ENCODE data around the gene CYTH3. TPM values are rescaled to one million over a fixed set of nuclear protein-coding genes. Genes with fewer than 3 reads are reported as not detected.
"Not testable (repeated sequence)": the region's sequence is repeated elsewhere in the genome, so short reads cannot be mapped to it uniquely, and the experiment has no call there.

The CYTH3 gene
- total RNA-seq, 1 donor from 2014 or later: 46.0 TPM

DNA sequence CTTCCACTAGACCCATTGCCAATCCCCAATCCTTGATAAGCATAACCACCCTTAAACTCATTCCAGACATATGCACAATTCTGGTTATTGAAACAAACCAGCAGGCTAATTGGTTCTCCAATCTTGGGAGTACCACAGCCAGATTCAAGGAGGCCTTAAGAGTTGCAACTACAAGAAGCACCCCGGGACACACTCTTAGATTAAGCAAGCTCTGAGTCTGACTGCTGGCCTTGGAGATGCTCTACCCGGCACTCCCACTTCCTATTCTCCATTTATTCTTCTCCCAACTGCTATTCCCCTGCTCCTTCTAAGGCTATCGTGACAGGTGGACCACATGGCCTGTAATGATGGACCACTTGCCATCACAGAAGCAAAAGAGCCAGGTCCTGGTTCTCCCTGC, 40.3 kb downstream of the CYTH3 start:
- no peak for DNase-seq

DNA sequence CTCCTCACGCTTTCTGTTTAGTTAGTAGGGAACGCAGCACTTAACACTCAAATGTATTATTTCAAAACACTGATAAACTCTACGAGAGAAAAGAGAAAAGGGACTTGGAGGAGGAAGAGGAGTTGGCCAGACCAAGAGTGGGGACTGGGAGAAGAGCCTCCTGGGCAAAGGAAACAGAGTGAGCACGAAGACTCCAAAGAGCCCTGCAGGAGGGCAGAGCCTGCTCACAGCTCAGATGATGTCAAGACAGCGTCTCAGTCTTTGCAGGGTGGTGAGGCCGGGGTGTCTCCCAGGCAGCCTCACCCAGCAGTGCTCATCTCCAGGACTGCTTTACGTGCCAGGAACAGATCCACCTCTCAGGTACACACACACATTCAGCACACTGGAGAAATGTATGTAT, 41.2 kb downstream of the CYTH3 start:
- no peak for DNase-seq

GRCh38 chr7:6229284-6229683, 43.1 kb downstream of the CYTH3 start:
- not testable (repeated sequence) for DNase-seq

DNA sequence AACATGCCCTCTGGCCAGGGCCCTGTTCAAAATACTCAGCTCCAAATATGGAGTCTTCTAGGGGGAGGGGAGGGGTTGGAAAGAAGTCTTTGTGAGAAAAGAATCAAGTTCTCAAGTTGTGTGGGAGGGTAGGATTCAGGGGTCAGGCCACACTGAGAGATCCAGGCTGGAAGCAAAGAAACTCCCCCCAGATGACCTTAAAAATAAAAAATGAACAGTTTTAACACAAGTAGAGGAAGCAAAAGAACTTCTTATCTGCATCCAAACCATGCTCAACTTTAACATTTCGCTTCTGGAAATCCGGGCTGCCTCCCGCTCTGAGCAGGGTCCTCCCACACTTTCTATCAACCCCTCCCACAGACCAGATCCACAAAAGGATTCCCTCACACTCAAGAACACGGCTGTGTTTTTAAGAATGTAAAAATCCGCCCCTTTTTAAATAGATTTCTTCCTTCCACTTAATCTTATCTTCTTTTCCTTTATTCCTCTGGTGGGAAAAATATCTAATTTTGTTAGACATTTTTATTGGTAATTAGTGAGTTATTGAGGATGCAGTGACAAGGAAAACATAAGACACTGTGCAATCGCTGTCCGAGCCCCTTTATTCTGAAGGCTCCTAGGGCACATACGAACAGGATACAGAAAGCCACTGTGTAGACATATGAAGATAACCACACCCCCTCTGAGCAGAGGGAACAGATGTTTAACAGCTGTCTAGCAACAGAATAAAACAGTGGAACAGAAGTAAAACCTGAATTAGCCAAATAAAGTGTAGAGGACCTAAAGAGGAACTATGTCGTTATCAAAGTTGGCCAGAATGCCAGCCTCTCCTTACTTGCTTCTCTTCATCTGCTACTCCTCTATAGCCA, 43.8 kb downstream of the CYTH3 start:
- peak; percentile 93 for DNase-seq

GRCh38 chr7:6227294-6227846, 45.1 kb downstream of the CYTH3 start:
- DNase-seq: peak; percentile 81

DNA sequence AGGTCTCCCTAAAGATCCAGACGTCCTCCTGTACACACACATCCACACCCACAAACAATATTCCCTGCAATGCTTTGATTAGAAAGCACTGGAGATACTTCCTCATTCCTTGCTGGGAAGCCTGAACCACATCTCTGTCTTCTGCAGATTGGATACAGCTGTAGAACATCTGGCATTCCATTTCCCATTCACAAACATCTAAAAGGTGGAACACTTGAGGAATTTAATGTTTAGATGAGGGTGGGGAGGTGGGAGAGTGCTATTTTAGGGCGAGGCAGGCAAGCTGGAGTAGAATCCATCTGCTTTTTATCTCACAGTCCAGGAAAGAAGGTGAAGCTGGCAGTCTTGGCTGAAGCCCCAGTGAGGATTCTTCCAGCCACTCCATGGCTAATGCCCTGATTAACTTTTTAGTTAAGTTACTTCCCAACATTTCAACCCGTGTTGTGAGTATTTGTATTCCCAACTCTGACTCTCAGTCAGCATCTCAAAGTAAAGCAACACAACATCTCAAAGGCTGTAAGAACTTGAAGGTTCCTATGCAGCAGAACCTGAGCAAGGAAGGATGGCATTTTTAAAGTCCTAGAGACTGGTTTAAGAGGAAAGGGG, 46.1 kb downstream of the CYTH3 start:
- DNase-seq: peak; percentile 78

DNA sequence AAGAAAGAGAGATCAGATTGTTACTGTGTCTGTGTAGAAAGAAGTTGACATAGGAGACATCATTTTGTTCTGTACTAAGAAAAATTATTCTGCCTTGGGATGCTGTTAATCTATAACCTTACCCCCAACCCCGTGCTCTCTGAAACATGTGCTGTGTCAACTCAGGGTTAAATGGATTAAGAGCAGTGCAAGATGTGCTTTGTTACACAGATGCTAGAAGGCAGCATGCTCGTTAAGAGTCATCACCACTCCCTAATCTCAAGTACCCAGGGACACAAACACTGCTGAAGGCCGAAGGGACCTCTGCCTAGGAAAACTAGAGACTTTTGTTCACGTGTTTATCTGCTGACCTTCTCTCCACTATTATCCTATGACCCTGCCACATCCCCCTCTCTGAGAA, 49.0 kb downstream of the CYTH3 start:
- DNase-seq: not testable (repeated sequence)

DNA sequence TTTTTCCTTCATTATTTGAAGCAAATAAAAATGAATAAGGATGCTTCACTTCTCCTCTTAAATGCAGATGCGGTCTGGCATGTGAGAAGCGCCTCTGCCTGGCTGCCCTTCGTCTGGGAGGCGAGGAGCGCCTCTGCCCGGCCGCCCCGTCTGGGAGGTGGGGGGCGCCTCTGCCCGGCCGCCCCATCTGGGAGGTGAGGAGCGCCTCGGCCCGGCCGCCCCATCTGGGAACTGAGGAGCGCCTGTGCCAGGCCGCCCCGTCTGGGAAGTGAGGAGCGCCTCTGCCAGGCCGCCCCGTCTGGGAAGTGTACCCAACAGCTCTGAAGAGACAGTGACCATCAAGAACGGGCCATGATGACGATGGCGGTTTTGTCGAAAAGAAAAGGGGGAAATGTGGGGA, 49.4 kb downstream of the CYTH3 start:
- not testable (repeated sequence) for DNase-seq

GRCh38 chr7:6221340-6222319, 50.8 kb downstream of the CYTH3 start:
- no peak for DNase-seq

- DNase-seq: no peak
Measured at GRCh38 chr7:6218329-6218728, 54.1 kb downstream of the CYTH3 start.

- no peak for DNase-seq
Measured at GRCh38 chr7:6212008-6212407, 60.4 kb downstream of the CYTH3 start.

DNA sequence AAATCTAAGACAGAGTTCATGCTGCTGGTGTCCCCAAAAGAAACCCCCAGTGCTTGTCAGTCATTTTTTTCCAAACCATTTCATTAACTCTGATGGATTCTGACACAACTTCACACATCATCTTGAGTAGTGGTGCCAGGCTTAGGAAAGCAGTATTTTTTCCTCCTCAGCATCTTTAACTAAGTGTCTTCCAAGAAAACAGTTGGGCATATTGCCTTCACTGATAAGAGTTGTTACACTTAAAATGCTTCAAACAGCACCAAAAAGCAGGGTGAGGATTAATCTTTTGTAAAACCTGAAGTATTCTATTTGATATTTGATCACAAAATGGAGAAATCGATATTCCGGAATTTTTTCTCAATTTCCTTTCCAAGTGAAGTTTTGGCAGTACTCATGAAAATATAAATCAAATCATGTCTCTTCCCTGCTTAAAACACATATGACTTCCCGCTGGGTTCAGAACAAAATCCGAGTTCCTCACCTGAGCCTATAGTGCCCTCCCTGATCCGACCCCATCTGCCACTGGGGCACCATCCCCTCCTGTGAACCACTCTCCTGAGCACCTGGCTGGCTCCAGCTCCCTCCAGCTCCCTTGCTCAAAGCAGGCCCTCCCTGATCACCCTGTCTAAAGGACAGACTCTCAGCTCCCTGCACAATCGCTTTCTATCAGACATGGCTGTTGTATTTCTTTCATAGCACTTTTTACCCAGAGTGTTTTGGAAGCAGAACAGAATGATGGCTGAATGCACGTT, 61.6 kb downstream of the CYTH3 start:
- DNase-seq: no peak

- no peak for DNase-seq
Measured at GRCh38 chr7:6209340-6209739, 63.1 kb downstream of the CYTH3 start.

DNA sequence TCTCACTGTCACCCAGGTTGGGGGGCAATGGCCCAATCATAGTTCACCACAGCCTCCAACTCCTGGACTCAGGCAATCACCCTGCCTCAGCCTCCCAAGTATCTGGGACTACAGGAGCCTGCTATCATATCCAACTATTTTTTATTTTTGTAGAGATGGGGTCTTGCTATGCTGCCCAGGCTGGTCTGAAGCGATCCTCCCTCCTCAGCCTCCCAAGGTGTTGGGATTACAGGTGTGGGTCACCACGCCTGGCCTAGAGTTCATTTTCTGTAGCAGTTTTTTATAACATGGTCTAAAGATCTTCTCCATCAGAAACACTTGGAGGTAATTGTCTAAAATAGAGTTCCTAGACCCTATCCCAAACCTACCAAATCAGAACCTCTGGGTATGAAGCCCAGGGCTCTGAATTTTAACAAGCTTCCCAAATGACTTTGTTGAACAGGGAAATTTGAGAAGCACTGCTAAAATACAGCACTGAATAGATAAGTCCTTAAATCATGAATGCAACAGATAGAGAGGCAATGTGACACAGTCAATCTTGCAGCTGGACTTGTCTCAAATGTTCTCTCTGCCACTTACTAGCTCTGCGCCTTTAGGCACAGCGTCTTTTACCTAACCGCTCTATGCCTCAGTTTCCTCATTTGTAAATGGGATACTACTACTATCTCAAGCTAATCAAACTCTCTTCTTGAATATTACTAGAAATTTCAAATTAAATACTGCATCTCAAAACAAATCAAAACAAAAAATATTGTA, 63.7 kb downstream of the CYTH3 start:
- DNase-seq: no peak

DNA sequence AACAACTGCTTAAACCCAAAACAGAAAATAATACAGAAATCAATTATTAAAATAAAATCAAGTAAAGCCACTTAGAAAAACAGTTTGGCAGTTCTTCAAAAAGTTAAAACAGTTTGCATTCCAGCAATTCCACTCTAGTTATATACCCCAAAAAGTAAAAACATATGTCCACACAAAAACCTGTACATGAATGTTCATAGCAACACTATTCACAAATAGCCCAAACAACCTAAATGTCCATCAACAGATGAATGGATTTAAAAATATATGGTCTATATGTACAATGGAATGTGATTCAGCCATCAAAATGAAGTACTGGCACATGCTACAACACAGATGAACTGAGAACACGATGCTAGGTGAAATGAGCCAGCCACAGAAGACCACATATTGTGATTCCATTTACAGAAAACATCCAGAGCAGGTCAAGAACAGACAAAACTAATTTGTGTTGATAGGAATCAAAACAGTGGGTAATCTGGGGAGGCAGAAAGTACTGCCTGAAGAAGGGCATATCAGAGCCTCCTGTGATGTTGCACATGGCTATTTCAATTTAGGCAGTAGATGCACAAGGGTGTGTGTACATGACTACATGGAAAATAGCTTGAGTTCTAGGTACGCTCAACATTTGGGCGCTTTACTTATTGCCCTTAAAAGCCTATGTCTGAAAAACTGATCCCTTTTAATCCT, 66.3 kb downstream of the CYTH3 start:
- peak; percentile 19 for DNase-seq

DNA sequence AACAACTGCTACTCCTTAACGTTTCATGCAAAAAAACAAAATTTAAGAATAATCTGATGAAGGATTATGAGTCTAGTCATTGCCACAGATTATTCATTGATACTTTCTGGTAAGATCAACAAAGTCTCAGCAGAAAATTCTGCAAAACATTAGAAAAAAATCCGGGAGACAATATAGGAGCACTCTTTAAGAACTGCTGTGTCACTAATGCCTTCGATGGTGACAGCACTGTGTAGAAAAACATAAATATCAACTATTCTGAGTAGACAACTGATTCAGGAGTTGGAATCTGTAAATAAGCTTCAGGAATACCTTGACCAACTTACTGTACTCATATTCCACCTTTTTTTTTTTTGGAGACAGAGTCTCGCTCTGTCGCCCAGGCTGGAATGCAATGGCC, 69.0 kb downstream of the CYTH3 start:
- DNase-seq: no peak

DNA sequence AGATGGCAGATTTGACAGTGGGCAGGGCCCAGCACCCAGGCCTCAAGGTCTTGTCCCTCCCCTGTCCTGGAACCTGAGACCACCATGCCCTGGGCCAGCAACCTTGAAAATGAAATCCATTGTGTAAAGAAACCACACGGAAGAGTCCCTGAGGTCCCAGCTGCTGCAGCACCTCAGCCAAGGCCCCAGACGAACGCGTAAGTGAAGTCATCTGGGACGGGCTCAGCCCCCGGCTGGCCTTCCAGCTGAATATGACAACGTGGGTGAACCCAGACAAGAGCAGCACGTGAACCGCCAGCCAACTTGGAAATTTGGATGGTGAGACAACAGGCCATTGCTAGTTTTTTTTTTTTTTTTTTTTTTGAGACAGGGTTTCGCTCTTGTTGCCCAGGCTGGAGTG, 70.3 kb downstream of the CYTH3 start:
- no peak for DNase-seq

DNA sequence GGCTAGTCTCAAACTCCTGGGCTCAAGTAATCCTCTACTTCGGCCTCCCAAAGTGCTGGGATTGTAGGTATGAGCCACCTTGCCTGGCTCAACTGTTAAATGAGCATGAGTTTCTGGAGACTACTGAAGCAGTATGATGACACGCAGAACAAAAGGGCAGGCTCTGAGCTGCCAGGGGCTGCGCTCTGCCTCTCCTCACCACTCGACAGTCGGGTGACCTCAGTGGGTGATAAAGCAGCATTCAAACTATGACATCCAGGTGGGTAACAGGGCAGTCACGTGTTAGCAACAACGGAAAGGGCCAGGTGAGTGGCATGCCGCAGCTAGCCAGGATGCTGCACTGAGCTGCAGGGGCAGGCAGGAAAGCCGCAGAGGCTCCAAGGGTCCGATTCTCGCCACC, 71.5 kb downstream of the CYTH3 start:
- no peak for DNase-seq

GRCh38 chr7:6198689-6199595, 73.5 kb downstream of the CYTH3 start:
- no peak for DNase-seq

Measured in tongue (tissue), 2 donors.